Measurements from ENCODE around the gene TNFRSF18. TPM values are rescaled to one million over a fixed set of nuclear protein-coding genes. Genes with fewer than 3 reads are reported as not detected.

Gene TNFRSF18
- total RNA-seq, 2 donors from 2014 or later, result 3.1 to 3.5 TPM

GRCh38 chr1:1179983-1180861, 26.2 kb downstream of the TNFRSF18 start:
- WGBS, result 79% methylated on average over 46 of the region's 51 CpGs
- intact Hi-C loops (cut with DNase I), result no loop called here
- no peak overlapping the region for H3K27ac ChIP-seq
- no peak overlapping the region for H3K4me3 ChIP-seq
- no peaks in the 10 kb centered on the region for H3K27me3 ChIP-seq (replicated peaks; ENCODE audit: insufficient read depth)
- no peaks in the 10 kb centered on the region for H3K4me1 ChIP-seq (replicated peaks)
- TF ChIP-seq CTCF (IDR thresholded peaks at IDR 0.05) (no peak), POLR2A (IDR thresholded peaks at IDR 0.05) (no peak), POLR2AphosphoS5 (IDR thresholded peaks at IDR 0.05) (no peak)
- no peak for DNase-seq (ENCODE audit: low spot score)
- H3K9me3 ChIP-seq, result no peaks in the 10 kb centered on the region
- no peaks in the 10 kb centered on the region for H3K36me3 ChIP-seq

- 90% methylated on average over 23 of the region's 25 CpGs for WGBS
- intact Hi-C loops (cut with DNase I), result no loop called here
- no peak for TF ChIP-seq POLR2AphosphoS5 (IDR thresholded peaks at IDR 0.05)
- TF ChIP-seq POLR2A (IDR thresholded peaks at IDR 0.05), result no peak
- no peak for TF ChIP-seq CTCF (IDR thresholded peaks at IDR 0.05)
Observed at GRCh38 chr1:1179346-1179982, 26.9 kb downstream of the TNFRSF18 start.

DNA sequence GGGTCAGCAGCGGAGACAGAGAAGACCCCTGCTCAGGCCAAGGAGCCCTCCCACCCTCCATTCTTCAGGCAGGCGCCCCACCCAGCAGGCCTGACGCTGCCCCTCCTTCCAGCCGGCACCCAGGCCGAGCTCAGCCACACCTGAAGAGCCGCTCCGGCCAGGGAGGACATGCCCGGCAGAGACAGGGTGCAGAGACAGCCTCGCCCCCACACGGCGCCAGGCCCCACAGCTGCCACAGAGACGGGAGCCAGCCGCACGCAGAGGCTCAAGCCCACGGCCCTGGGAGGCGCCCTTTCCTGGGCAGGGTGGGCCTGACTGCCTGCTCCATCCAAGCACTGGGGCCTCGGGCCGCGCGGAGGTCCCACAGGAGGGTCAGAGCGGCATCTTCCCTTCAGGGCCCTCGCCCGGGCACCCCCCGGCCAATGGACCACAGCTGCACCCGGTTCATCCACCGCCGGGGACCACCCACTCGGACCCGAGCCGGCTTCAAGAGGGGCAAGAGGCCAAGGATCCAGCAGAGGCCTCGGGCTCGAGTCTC, 27.5 kb downstream of the TNFRSF18 start:
- Histone ChIP-seq H3K4me3 (no peak overlapping the region), H3K27ac (no peak overlapping the region), H3K36me3 (no peaks in the 10 kb centered on the region), H3K27me3 (replicated peaks; ENCODE audit: insufficient read depth) (no peaks in the 10 kb centered on the region), H3K9me3 (no peaks in the 10 kb centered on the region), H3K4me1 (replicated peaks) (no peaks in the 10 kb centered on the region)
- DNase-seq (ENCODE audit: low spot score), result no peak
- TF ChIP-seq POLR2AphosphoS5 (IDR thresholded peaks at IDR 0.05) (no peak), CTCF (IDR thresholded peaks at IDR 0.05) (no peak), POLR2A (IDR thresholded peaks at IDR 0.05) (no peak)
- 93% methylated on average over 21 of the region's 32 CpGs for WGBS
- intact Hi-C loops (cut with DNase I), result no loop called here

More at GRCh38 chr1:1179346-1179982, 26.9 kb downstream of the TNFRSF18 start:
- H3K4me1 ChIP-seq (replicated peaks), result no peaks in the 10 kb centered on the region
- no peak overlapping the region for H3K27ac ChIP-seq
- H3K4me3 ChIP-seq, result no peak overlapping the region
- H3K27me3 ChIP-seq (replicated peaks; ENCODE audit: insufficient read depth), result no peaks in the 10 kb centered on the region
- H3K9me3 ChIP-seq, result no peaks in the 10 kb centered on the region
- H3K36me3 ChIP-seq, result no peaks in the 10 kb centered on the region
- DNase-seq (ENCODE audit: low spot score), result no peak

DNA sequence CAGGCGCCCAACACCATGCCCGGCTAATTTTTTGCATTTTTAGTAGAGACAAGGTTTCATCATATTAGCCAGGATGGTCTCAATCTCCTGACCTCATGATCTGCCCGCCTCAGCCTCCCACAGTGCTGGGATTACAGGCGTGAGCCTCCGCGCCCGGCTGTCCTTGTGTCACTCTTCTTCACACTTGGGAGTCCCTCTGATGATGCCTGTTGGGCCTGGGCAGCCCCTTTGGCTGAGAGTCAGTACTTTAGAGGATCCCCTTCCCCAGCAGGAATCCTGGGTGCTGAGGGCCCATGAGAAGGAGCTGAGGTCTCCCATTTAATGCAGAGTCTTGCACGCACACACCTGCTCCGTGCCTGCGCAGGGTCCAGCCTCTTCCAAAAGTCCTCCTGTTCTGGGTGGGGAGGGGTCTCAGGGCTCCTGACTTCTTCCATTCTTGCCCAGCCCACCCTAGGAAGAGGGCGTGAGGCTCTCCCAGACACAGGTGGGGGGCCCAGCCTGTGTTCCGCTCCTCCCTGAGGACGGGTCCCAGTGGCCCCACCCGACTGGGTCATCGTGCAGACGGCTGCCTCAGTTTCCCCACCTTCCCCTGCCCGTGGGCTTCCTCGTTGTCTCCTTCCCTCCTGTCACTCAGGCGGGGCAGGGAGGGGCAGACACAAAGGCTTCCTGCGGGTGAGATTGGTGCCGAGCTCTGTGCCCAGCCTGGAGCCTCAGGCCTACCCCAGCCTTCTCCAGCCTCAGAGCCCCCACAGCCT, 28.8 kb downstream of the TNFRSF18 start:
- no peaks in the 10 kb centered on the region for H3K36me3 ChIP-seq
- intact Hi-C loops (cut with DNase I), result no loop called here
- no peak overlapping the region for H3K4me3 ChIP-seq
- TF ChIP-seq CTCF (IDR thresholded peaks at IDR 0.05), result no peak
- TF ChIP-seq POLR2A (IDR thresholded peaks at IDR 0.05), result no peak
- no peak for TF ChIP-seq POLR2AphosphoS5 (IDR thresholded peaks at IDR 0.05)
- DNase-seq (ENCODE audit: low spot score), result no peak
- H3K4me1 ChIP-seq (replicated peaks), result no peaks in the 10 kb centered on the region
- H3K27me3 ChIP-seq (replicated peaks; ENCODE audit: insufficient read depth), result no peaks in the 10 kb centered on the region
- no peaks in the 10 kb centered on the region for H3K9me3 ChIP-seq
- whole genome bisulfite sequencing, result 86% methylated on average over 21 of the region's 21 CpGs
- no peak overlapping the region for H3K27ac ChIP-seq

All from prostate gland (tissue), 2 donors.